GM21360 (cell line): ENCODE data around the gene SLC11A2.
"Not testable (repeated sequence)": the region's sequence is repeated elsewhere in the genome, so short reads cannot be mapped to it uniquely, and the experiment has no call there.

Source experiments
- ATAC-seq: cut with Tn5 transposase; IDR thresholded peaks from one replicate; pipeline ENCODE4 v1.9.1; 2021; ENCODE audit warnings: mild to moderate bottlenecking, moderate library complexity; ENCODE audit not compliant: unreplicated experiment

SLC11A2 gene

DNA sequence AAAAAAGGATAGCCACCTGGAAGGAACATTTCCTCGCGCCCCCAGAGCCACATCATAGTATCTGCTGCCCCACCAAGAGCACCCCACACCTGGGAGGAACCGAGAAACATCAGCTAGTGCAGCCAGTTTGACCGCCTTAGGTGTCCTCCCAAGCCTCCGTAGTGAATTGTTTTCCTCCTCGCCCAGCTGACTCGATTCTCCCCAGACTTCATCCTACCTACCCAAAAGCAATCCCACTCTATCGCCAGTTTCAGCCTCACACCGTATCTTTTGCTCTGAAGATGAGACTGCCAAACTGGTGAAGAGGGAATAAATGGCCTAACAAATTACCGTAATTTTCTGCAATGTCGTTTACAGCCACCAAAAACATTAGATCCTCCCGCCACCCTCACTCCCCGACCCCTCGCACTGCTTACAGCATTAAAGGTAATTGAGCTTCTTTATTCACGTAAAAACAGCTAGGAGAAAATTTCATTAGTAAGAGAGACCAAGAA lies 1.2 kb upstream of the SLC11A2 start:
- no peak for ATAC-seq

DNA sequence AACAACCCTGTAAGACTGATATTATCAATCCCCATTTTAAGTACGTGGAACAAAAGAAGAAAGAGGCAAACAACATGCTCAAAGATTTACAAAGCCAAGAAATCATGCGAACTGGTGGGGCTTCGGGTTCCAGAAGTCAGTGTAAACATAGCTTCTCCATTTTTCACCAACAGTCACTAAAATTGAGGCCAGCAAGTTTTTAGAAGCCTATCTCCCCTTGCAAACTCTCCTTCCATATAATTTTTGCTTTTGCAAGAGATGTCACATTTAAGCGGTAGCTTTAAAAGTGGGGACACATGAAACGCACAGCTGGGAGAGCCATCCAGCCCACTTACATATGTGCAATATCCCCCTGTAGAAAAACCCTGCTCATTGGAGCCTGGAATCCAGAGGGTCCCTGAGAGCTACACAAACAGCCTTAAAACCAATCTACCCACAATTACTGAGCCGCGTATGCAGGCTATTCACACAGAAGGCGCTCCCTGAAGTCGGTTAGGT lies 797 bp downstream of the SLC11A2 start:
- no peak for ATAC-seq

DNA sequence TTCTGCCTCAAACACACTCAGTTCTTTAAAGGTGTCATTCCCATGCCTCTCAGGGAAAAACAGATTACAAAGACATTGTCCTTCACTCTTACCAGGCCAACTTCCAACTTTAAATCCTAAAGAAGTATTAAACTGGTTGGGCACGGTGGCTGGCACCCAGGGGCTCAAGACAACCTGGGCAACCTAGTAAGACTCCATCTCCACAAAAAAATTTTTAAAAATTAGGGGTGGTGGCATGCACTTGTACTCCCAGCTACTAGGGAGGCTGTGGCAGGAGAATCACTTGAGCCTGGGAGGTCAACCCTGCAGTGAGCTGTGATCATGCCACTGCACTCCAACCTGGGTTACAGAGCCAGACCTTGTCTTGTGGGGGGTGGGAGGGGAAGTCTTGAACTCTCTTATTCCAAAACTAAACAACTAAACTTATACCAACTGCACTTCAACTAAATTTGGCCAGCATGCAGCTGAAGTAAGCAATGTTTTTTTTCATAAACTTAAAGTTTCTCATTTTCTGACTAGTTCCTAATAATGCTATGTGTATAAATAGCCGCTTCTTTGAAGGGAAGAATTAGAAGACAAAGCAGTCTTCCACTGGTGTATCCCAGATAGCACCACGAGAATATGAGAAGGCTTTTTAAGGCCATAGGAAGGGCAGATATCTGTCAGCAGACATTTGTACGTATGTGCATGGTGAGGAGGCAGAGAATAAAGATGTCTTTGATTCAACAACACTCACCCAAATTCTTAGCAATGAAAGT lies 2.4 kb downstream of the SLC11A2 start:
- no peak for ATAC-seq

DNA sequence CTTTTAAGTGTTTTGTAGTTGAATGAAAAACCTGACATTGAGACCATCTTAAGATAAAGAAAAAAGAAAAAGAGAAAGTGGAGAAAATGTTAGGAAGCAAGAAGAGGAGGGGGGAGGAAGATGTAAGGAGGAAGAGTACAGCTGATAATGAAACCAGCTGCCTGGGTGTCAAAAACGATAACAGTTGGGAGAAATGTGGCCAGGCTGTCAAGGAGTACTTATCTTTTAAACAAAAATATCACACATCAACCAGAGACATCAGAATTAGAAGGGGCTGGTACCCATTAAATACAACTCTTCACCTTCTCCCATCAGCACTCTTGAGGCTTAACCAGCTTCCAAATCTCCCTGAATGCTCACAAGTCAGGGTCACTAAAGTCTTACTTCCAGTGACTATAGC lies 4.5 kb downstream of the SLC11A2 start:
- no peak for ATAC-seq

DNA sequence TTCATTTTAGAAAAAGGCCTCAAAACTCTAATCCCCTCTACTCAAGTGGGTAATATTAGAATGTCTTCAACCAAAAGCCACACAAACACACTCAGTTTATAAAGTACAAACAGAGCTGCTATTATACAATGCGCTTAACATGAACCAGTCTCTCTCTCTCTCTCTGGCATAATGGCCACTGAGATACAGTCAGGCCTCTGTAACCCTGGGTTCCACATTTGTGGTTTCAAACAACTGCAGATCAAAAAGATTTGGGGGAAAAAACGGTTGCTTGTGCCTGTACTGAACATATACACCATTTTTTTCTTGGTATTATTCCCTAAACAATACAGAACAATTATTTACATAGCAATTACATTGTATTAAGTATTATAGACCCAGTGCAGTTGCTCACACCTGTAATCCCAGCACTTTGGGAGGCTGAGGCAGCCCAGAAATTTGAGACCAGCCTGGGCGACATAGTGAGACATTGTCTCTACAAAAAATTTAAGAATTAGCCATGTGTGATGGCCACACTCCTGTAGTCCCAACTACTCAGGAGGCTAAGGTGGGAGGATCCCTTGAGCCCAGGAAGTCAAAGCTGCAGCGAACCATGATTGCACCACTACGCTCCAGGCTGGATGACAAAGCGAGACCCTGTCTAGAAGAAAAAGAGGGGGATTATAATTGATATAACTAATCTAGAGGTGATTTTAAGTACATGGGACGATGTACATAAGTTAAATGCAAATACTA lies 5.6 kb downstream of the SLC11A2 start:
- no peak for ATAC-seq

GRCh38 chr12:51019927-51020326 lies 6.3 kb downstream of the SLC11A2 start:
- ATAC-seq, result no peak

DNA sequence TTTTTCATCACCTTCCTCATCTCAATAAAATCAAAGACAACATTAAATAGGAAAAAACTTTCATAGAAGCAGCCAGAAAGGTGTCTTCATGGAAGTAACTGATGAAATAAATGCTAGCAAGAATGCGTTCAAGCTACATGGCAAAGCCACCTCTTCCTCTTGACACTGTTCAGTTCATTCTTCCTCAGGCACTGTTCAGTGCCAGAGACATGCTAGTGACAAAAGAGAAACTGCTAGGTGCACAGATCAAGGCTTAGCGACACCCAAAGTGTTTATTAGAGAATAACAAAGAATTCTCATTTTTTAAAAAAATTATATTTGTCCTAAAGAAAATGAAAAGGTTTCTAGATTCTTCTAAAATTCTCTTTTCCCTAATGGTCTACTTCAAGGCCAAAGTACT lies 7.2 kb downstream of the SLC11A2 start:
- no peak for ATAC-seq

GRCh38 chr12:51017452-51017851 lies 8.7 kb downstream of the SLC11A2 start:
- ATAC-seq, result no peak

DNA sequence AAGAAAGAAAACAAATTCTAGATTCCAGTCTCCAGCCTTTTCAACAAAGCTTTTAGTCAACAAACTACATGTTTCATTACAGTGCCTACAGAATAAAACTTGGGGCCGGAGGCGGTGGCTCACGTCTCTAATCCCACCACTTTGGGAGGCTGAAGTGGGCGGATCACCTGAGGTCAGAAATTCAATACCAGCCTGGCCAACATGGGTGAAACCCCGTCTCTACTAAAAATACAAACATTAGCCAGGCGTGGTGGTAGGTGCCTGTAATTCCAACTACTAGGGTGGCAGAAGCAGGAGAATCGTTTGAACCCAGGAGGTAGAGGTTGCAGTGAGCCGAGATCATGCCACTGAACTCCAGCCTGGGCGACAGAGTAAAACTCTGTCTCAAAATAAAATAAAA lies 11.7 kb downstream of the SLC11A2 start:
- ATAC-seq, result not testable (repeated sequence)

- ATAC-seq, result no peak
These were observed 12.7 kb downstream of the SLC11A2 start for GRCh38 chr12:51013441-51013840.

DNA sequence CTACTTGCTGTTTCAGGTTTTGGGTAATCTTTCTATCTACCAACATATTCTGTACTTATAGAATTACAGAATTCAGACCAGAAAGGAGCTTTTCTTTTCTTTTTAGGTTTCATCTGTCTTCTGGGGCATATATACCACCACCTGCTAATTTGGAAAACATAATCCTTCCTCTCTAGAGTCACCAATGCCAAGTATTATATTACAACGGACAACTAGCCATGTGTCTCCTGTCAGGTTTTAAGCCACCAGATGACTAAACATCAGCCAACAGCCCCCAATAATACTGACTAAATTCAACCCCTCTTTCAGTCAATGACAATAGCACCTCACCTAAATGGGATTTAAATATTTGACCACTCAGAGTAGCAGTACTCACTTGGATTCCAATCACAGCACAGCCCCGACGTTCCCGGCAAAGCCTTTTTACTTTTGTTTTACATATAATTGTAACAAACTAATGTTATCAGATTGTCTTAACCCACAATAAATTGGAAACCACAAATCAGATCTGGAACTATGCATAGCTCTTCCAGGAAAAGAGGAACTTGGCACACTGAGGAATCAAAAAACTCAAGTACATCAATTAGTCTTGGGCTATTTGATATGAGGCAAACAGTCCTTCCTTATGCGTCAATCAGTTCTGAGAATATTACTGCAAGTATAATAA lies 13.5 kb downstream of the SLC11A2 start:
- no peak for ATAC-seq

DNA sequence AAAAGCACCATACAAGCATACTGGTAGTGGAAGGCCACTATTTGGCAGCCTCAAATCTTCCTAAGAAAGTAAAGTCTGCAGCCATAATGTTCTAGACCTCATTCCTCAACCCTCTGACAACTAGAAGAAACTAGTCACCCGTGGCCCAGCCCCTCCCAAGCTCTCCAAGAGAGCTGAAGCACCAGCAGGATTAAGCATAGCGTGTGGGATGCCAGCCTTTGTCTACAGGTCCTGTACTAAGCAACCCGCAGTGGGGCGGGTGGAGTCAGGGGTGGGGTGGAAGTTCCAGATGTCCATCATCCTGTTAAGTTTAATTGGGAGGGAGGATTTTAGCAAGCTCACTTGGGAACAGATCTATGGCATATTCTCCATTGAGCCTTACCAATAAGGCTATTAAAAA lies 14.2 kb downstream of the SLC11A2 start:
- no peak for ATAC-seq

GRCh38 chr12:51009056-51009440 lies 17.1 kb downstream of the SLC11A2 start:
- no peak for ATAC-seq

DNA sequence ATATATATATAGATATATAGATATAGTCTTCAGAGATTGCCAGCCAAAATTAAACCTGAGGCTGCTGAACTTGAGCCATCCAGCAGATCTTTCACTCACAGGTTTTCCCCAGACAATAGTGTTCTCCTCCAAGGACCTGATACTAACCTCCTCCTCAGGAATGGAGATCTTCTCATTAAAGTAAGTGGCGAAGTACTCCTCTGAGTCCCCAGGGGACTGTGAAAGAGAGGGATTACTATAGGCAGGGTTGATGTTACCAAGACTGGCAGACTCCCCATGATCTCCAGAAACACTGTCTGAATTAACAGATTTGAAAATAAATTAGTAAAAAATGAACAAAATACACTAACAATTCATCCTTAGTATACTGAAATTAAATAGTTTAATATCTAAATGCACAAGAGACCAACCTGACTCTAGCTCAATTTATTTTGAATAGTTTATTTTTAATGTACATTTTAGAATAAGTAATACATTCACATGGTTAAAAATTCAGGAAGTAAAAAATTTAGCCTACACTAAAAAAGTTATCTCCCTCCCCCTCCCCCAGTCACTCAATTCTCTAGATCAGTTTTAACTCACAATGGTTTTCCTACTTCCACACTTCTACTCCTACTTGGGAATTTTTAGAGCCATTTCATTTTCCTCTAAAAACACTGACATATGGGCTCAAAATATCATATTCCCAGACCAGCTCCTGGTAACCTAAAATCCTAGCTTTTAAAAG lies 17.7 kb downstream of the SLC11A2 start:
- ATAC-seq, result no peak

DNA sequence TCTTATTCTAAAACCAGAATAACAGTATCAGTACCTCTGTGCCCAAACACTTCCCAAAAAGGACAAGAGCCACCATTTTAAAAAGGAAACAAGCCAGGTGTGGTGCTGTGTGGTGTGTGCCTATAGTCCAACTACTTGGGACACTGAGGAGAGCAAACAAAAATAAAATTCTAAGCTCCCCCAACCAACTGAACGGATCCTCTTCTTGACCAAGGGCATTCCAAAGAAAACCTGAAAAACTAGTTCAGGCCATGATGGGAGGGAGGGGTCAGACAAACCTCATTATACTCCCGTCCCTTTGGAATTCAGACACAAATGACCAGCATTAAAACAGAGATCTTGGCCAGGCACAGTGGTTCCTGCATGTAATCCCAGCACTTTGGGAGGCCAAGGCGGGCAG lies 20.5 kb downstream of the SLC11A2 start:
- no peak for ATAC-seq

GRCh38 chr12:51005030-51005429 lies 21.2 kb downstream of the SLC11A2 start:
- no peak for ATAC-seq

GRCh38 chr12:51004504-51004903 lies 21.7 kb downstream of the SLC11A2 start:
- ATAC-seq, result no peak

DNA sequence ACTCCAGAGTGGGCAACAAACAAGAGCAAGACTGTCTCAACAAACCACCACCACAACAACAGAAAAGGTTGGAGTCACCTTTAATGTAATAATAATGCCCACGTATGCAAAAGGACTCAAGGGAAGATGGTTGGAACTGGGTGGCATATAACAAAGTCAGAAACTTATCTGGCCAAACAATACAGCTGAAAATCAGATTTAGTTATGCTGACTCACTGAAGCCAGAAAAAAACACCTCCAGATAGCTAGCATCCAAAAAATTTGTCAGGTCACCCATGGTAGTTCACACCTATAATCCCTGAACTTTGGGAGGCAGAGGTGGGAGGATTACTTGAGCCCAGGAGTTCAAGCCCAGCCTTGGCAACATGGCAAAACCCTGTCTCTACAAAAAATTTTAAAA lies 24.4 kb downstream of the SLC11A2 start:
- no peak for ATAC-seq

GRCh38 chr12:51000245-51000644 lies 25.9 kb downstream of the SLC11A2 start:
- ATAC-seq, result no peak

GRCh38 chr12:50999093-50999492 lies 27.1 kb downstream of the SLC11A2 start:
- no peak for ATAC-seq

- no peak for ATAC-seq
These were observed 33.4 kb downstream of the SLC11A2 start for GRCh38 chr12:50992819-50993218.
